Astrocyte (in vitro differentiated cells and primary cell): ENCODE data around the gene ASPRV1. TPM values are rescaled to one million over a fixed set of nuclear protein-coding genes. Genes with fewer than 3 reads are reported as not detected.
A peak's percentile ranks its signal among the peaks of the same experiment; 100 is the strongest.

ENCODE experiments used
- DNase-seq: peaks from one replicate; pipeline ENCODE4 v3.0.0-alpha.2; 2010; ENCODE audit warnings: low read depth
- FAIRE-seq: peaks from 2 replicates; lab custom pipeline; 2011; peaks lifted over from hg19 to GRCh38; lab: Jason Lieb, UNC
- H2AFZ ChIP-seq: 2 replicates; pipeline ENCODE4 v1.6.0; 2012; ENCODE audit warnings: low read depth, low read length, inconsistent platforms
- H3K27ac ChIP-seq: 2 replicates; pipeline ENCODE4 v1.5.1; 2011; ENCODE audit warnings: low read depth, low read length, inconsistent platforms
- H3K27me3 ChIP-seq: 2 replicates; pipeline ENCODE4 v1.6.0; 2011; ENCODE audit warnings: low read length, inconsistent platforms; ENCODE audit not compliant: insufficient read depth
- H3K36me3 ChIP-seq: 2 replicates; pipeline ENCODE4 v1.5.1; 2011; ENCODE audit warnings: low read length, inconsistent platforms; ENCODE audit not compliant: insufficient read depth
- H3K4me1 ChIP-seq: 2 replicates; pipeline ENCODE4 v1.5.1; 2011; ENCODE audit warnings: low read length, inconsistent platforms; ENCODE audit not compliant: insufficient read depth
- H3K4me2 ChIP-seq: 2 replicates; pipeline ENCODE4 v1.6.0; 2012; ENCODE audit warnings: low read length, inconsistent platforms
- H3K4me3 ChIP-seq: 2 replicates; pipeline ENCODE4 v1.5.1; 2011; ENCODE audit warnings: low read depth, mild to moderate bottlenecking, low read length, inconsistent platforms; ENCODE audit not compliant: insufficient read depth
- H3K79me2 ChIP-seq: 2 replicates; pipeline ENCODE4 v1.6.0; 2012; ENCODE audit warnings: mild to moderate bottlenecking, low read length, inconsistent platforms; ENCODE audit not compliant: insufficient read depth
- H3K9ac ChIP-seq: 2 replicates; pipeline ENCODE4 v1.6.0; 2012; ENCODE audit warnings: mild to moderate bottlenecking, low read length, inconsistent platforms
- H3K9me3 ChIP-seq: 2 replicates; pipeline ENCODE4 v1.5.1; 2012; ENCODE audit warnings: low read depth, mild to moderate bottlenecking, low read length, inconsistent platforms; ENCODE audit not compliant: insufficient read depth
- H4K20me1 ChIP-seq: 2 replicates; pipeline ENCODE4 v1.6.0; 2012; ENCODE audit warnings: low read length, inconsistent platforms; ENCODE audit not compliant: insufficient read depth
- H3K27ac Mint-ChIP-seq: one replicate; pipeline ENCODE4 v1.8.0; 2021; ENCODE audit warnings: mild to moderate bottlenecking, mixed read lengths; ENCODE audit not compliant: unreplicated experiment
- H3K27me3 Mint-ChIP-seq: one replicate; pipeline ENCODE4 v1.8.0; 2021; ENCODE audit warnings: low read depth, mixed read lengths; ENCODE audit not compliant: unreplicated experiment
- H3K36me3 Mint-ChIP-seq: one replicate; pipeline ENCODE4 v1.8.0; 2021; ENCODE audit warnings: low read depth, mixed read lengths; ENCODE audit not compliant: unreplicated experiment
- H3K4me1 Mint-ChIP-seq: one replicate; pipeline ENCODE4 v1.8.0; 2021; ENCODE audit warnings: low read depth, mixed read lengths; ENCODE audit not compliant: unreplicated experiment
- H3K4me3 Mint-ChIP-seq: one replicate; pipeline ENCODE4 v1.8.0; 2021; ENCODE audit warnings: mild to moderate bottlenecking, moderate library complexity, mixed read lengths; ENCODE audit not compliant: unreplicated experiment
- H3K9me3 Mint-ChIP-seq: one replicate; pipeline ENCODE4 v1.8.0; 2021; ENCODE audit warnings: mild to moderate bottlenecking, mixed read lengths; ENCODE audit not compliant: unreplicated experiment
- EZH2 ChIP-seq: IDR thresholded peaks from 2 replicates; pipeline ENCODE4 v1.6.1; 2012; ENCODE audit warnings: mild to moderate bottlenecking, low read length, inconsistent platforms; ENCODE audit not compliant: insufficient read depth
- total RNA-seq: library from RNA; stranded (reverse); gene quantifications from 2 replicates; pipeline ENCODE4 v1.2.1, GENCODE V29; 2021
- TF ChIP-seq, protein P1 (sequence below): IDR thresholded peaks from 2 replicates; pipeline ENCODE4 v1.5.1; 2011; ENCODE audit warnings: low read depth, mild to moderate bottlenecking, inconsistent platforms, low read length, moderate library complexity; ENCODE audit not compliant: insufficient read depth

Gene ASPRV1
- total RNA-seq, 1 donor from 2014 or later, result 0.23 TPM

DNA sequence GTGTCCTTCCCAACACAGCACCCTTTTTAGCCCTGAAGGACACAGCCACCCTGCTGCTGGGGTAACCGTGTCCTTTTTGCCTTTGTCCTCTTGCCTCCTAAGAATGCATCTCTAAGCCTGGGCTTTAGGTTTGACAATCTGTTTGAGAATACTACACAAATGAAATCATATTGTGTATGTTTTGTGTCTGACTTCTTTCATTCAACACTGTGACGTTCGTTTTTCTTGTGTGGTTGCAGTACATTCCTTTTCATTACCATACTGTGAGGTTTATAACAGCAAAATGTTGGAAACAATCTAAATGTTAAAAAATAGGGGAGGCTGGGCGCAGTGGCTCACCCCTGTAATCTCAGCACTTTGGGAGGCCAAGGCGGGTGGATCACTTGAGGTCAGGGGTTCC is 11.2 kb downstream of the ASPRV1 start:
- peak overlapping the region; percentile 42 for H2AFZ ChIP-seq
- Mint-ChIP-seq H3K9me3 (no peaks in the 10 kb centered on the region), H3K36me3 (no peaks in the 10 kb centered on the region), H3K27me3 (peaks cover 7% of the 10 kb centered on the region), H3K4me3 (no peak overlapping the region), H3K4me1 (peaks cover 17% of the 10 kb centered on the region), H3K27ac (no peak overlapping the region)
- no peak overlapping the region for H3K4me3 ChIP-seq
- DNase-seq (peak; percentile 25), FAIRE-seq (no peak)
- H3K27ac ChIP-seq, result no peak overlapping the region
- H3K27me3 ChIP-seq, result peaks cover 2% of the 10 kb centered on the region
- H3K36me3 ChIP-seq, result no peaks in the 10 kb centered on the region
- no peak for TF ChIP-seq EZH2
- TF ChIP-seq, protein P1, sequence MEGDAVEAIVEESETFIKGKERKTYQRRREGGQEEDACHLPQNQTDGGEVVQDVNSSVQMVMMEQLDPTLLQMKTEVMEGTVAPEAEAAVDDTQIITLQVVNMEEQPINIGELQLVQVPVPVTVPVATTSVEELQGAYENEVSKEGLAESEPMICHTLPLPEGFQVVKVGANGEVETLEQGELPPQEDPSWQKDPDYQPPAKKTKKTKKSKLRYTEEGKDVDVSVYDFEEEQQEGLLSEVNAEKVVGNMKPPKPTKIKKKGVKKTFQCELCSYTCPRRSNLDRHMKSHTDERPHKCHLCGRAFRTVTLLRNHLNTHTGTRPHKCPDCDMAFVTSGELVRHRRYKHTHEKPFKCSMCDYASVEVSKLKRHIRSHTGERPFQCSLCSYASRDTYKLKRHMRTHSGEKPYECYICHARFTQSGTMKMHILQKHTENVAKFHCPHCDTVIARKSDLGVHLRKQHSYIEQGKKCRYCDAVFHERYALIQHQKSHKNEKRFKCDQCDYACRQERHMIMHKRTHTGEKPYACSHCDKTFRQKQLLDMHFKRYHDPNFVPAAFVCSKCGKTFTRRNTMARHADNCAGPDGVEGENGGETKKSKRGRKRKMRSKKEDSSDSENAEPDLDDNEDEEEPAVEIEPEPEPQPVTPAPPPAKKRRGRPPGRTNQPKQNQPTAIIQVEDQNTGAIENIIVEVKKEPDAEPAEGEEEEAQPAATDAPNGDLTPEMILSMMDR, result no peak
- peaks cover 20% of the 10 kb centered on the region for H3K4me1 ChIP-seq
- H4K20me1 ChIP-seq, result no peaks in the 10 kb centered on the region
- no peaks in the 10 kb centered on the region for H3K79me2 ChIP-seq
- no peak overlapping the region for H3K4me2 ChIP-seq
- no peaks in the 10 kb centered on the region for H3K9me3 ChIP-seq
- H3K9ac ChIP-seq, result no peak overlapping the region

DNA sequence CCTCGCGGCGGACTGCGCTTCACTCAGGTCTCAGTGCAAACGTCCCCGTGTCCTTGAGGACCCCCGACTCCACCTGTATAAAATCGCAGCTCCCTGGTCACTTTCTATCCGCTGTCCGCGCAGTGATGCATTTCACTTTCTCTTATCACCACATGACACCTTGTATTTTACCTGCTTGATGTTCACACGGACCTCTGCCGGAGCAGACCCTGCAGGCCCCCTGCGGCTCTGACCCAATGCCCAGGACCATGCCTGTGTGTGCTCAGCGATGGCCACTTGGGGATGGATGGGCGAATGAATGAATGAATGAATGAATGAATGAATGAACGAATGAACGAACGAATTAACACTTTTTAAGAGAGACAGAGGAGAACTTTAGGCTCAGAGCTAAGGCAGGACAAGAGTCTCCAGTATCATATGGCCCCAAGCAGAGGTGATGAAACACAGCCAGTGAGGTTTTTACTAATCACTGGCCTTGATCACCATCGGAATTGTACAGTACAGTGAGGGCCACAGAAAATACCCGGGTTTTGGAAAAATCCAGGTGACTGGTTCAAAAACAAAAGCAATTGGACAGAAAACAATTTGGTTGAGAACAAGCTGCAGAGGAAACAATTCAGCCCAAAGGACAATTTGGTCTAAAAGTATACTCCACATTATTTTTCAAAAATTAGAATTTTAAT is 12.3 kb downstream of the ASPRV1 start:
- DNase-seq (no peak), FAIRE-seq (no peak)
- Histone ChIP-seq H3K4me2 (peak overlapping the region; percentile 51), H3K36me3 (no peaks in the 10 kb centered on the region), H3K9ac (no peak overlapping the region), H3K27me3 (peaks cover 2% of the 10 kb centered on the region), H2AFZ (peak overlapping the region; percentile 11), H3K27ac (no peak overlapping the region), H4K20me1 (no peaks in the 10 kb centered on the region), H3K4me3 (no peak overlapping the region), H3K79me2 (no peaks in the 10 kb centered on the region), H3K9me3 (no peaks in the 10 kb centered on the region), H3K4me1 (peaks cover 22% of the 10 kb centered on the region)
- Mint-ChIP-seq H3K27me3 (peaks cover 2% of the 10 kb centered on the region), H3K36me3 (no peaks in the 10 kb centered on the region), H3K4me1 (peaks cover 17% of the 10 kb centered on the region), H3K9me3 (no peaks in the 10 kb centered on the region), H3K4me3 (no peak overlapping the region), H3K27ac (no peak overlapping the region)
- TF ChIP-seq EZH2, result no peak
- TF ChIP-seq, protein P1, result no peak
